HCT116 (cell line): ENCODE results near the gene CSRP3.

Source experiments
- CEBPB ChIP-seq: IDR thresholded peaks from 2 replicates; pipeline ENCODE4 v1.6.1; 2012; ENCODE audit warnings: low read depth
- CTCF ChIP-seq, 3 experiments: fragments of 200-600 bp in 1 of 3; sonication (generic) in 1 of 3; IDR thresholded peaks in 2 of 3; conservative IDR thresholded peaks in 1 of 3; 2 replicates each; pipeline ENCODE4 v1.5.1; 2012 to 2017; ENCODE audit warnings: low read depth in 2 of 3, low read length in 2 of 3, antibody characterized with exemption in 1 of 3, borderline replicate concordance in 1 of 3, control low read depth in 1 of 3, mild to moderate bottlenecking in 1 of 3, mixed read lengths in 1 of 3, mixed run types in 1 of 3, moderate library complexity in 1 of 3; ENCODE audit not compliant: insufficient read depth in 1 of 3
- EGR1 ChIP-seq: IDR thresholded peaks from 2 replicates; pipeline ENCODE4 v1.6.1; 2012; ENCODE audit warnings: low read depth
- EZH2 ChIP-seq: fragments of 200-600 bp; sonication (generic); IDR thresholded peaks from 2 replicates; pipeline ENCODE4 v1.6.1; 2017; ENCODE audit warnings: antibody characterized with exemption, mixed run types
- EZH2phosphoT487 ChIP-seq: fragments of 200-600 bp; IDR thresholded peaks from 2 replicates; pipeline ENCODE4 v1.6.1; 2018; ENCODE audit warnings: antibody characterized with exemption, borderline replicate concordance
- FOSL1 ChIP-seq: IDR thresholded peaks from 2 replicates; pipeline ENCODE4 v1.6.1; 2012; ENCODE audit warnings: low read depth
- POLR2A ChIP-seq: IDR thresholded peaks from 2 replicates; pipeline ENCODE4 v1.7.0; 2011; ENCODE audit warnings: borderline replicate concordance; ENCODE audit not compliant: insufficient read depth, insufficient read length; ENCODE audit errors: extremely low read depth
- YY1 ChIP-seq: IDR thresholded peaks from 2 replicates; pipeline ENCODE4 v1.6.1; 2011; ENCODE audit warnings: low read length, low read depth, moderate library complexity, mild to moderate bottlenecking; ENCODE audit not compliant: insufficient replicate concordance; ENCODE audit errors: extremely low read depth
- ZNF274 ChIP-seq: fragments of 200-500 bp; sonication (Bioruptor generic); IDR thresholded peaks from 2 replicates; pipeline ENCODE4 v1.6.1; 2014; ENCODE audit warnings: mild to moderate bottlenecking, low read depth, low read length, inconsistent platforms
- TF ChIP-seq, protein P1 (sequence below): IDR thresholded peaks from 2 replicates; pipeline ENCODE4 v1.6.1; 2012; ENCODE audit warnings: low read depth

DNA sequence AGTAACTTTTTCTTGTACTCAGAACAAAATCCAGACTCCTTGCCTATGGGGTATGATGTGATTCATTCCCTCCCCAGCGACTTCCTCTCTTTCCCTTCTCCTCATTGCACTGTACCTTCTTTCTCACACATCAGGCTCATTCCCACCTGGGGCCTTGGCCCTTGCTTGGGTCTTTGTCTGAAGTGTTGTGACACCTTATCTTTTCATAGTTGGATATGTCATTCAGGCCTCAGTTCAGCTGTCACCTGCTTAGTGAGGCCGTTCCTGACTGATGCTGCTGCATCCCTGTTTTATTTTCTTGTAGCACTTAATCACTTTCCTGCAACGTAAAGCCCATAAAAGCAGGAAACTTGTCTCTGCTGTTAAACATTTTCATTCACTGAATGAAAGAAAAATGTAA lies 44.9 kb downstream of the CSRP3 start:
- TF ChIP-seq, protein P1, sequence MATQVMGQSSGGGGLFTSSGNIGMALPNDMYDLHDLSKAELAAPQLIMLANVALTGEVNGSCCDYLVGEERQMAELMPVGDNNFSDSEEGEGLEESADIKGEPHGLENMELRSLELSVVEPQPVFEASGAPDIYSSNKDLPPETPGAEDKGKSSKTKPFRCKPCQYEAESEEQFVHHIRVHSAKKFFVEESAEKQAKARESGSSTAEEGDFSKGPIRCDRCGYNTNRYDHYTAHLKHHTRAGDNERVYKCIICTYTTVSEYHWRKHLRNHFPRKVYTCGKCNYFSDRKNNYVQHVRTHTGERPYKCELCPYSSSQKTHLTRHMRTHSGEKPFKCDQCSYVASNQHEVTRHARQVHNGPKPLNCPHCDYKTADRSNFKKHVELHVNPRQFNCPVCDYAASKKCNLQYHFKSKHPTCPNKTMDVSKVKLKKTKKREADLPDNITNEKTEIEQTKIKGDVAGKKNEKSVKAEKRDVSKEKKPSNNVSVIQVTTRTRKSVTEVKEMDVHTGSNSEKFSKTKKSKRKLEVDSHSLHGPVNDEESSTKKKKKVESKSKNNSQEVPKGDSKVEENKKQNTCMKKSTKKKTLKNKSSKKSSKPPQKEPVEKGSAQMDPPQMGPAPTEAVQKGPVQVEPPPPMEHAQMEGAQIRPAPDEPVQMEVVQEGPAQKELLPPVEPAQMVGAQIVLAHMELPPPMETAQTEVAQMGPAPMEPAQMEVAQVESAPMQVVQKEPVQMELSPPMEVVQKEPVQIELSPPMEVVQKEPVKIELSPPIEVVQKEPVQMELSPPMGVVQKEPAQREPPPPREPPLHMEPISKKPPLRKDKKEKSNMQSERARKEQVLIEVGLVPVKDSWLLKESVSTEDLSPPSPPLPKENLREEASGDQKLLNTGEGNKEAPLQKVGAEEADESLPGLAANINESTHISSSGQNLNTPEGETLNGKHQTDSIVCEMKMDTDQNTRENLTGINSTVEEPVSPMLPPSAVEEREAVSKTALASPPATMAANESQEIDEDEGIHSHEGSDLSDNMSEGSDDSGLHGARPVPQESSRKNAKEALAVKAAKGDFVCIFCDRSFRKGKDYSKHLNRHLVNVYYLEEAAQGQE = no peak
- TF ChIP-seq CTCF (IDR thresholded peaks at IDR 0.05 in 2 of 3, conservative IDR thresholded peaks at IDR 0.05 in 1 of 3; ENCODE audit: borderline replicate concordance in 1 of 3, insufficient read depth in 1 of 3, low read depth in 2 of 3, low read length in 2 of 3) = no peak
- TF ChIP-seq EZH2 = no peak
- TF ChIP-seq POLR2A = no peak
- no peak for TF ChIP-seq EGR1
- no peak for TF ChIP-seq EZH2phosphoT487
- no peak for TF ChIP-seq ZNF274
- TF ChIP-seq CEBPB = no peak
- no peak for TF ChIP-seq FOSL1
- no peak for TF ChIP-seq YY1
